Kasumi-1 (cell line): ENCODE measurements around the gene TMEM259.

Experiments used
- DNase-seq, 2 experiments: peaks; one replicate each; lab custom pipeline; 2025; lab: John Stamatoyannopoulos, UW

The TMEM259 gene

GRCh38 chr19:1055886-1056620 is 35.1 kb upstream of the TMEM259 start:
- no peak for DNase-seq

- DNase-seq: no peak
Measured at GRCh38 chr19:1055028-1055425, 34.1 kb upstream of the TMEM259 start.

DNA sequence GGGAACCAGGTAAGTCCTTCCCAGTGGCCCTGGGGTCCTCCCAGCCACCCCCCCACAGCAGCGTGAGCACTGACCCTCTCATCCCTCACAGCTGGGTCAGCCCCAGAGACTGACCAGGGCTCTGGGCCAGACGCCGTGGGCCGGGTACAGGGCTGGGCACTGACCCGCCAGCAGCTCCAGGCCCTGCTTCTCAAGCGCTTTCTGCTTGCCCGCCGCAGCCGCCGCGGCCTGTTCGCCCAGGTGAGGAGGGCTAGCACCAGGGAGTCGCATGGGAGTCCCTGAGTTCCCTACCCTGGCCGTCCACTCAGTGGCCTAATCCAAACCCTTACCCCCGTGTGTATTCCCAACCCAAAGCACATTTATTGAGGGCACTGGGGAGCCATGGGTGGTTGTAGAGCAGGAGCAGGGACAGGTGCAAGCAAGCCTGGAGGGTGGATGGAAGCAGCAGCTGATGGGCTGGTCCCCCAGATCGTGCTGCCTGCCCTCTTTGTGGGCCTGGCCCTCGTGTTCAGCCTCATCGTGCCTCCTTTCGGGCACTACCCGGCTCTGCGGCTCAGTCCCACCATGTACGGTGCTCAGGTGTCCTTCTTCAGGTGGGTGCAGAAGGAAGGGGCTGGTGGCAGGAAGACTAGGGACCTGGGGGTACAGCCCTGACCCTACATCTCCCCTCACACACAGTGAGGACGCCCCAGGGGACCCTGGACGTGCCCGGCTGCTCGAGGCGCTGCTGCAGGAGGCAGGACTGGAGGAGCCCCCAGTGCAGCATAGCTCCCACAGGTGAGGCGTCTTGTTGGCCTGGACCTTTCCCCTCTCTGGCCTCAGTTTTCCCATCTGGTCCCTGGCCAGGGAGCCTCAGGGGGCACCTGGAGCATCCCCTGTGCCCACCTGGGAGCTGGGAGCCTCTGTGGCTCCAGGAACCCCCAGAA is 33.4 kb upstream of the TMEM259 start:
- DNase-seq: no peak

DNA sequence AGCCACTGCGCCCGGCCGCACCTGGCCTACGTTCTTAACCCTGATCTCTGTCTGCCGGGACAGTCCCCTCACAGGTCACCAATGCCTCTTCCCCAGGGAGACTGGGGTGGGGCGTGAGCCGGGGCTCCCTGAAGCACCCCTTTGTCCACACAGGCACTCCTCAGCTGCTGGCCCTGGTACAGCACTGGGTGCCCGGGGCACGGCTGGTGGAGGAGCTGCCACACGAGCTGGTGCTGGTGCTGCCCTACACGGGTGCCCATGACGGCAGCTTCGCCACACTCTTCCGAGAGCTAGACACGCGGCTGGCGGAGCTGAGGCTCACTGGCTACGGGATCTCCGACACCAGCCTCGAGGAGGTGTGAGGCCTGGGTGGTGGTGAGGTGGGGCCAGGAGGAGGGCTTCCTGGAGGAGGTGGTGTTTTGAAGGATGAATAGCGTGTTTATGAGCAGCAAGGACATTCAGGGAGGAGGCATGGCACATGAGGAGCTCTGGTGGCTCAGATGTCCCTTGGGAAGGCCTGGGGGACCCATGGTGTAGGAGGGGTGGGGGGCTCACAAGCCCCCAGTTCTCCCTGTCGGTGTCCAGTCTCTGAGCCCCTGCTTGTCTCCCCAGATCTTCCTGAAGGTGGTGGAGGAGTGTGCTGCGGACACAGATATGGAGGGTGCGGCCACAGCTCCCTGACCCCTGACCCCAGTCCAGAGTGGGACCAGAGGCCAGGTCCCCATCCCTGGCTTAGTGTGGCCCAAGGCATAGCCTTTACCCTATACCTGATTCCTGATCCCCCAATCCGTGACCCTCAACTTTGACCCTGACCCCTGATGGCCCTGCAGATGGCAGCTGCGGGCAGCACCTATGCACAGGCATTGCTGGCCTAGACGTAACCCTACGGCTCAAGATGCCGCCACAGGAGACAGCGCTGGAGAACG is 32.5 kb upstream of the TMEM259 start:
- no peak for DNase-seq

- no peak for DNase-seq
Measured at GRCh38 chr19:1052349-1052975, 31.5 kb upstream of the TMEM259 start.

GRCh38 chr19:1051791-1052190 is 30.9 kb upstream of the TMEM259 start:
- no peak for DNase-seq

- DNase-seq: no peak
Measured at GRCh38 chr19:1050989-1051788, 30.3 kb upstream of the TMEM259 start.

DNA sequence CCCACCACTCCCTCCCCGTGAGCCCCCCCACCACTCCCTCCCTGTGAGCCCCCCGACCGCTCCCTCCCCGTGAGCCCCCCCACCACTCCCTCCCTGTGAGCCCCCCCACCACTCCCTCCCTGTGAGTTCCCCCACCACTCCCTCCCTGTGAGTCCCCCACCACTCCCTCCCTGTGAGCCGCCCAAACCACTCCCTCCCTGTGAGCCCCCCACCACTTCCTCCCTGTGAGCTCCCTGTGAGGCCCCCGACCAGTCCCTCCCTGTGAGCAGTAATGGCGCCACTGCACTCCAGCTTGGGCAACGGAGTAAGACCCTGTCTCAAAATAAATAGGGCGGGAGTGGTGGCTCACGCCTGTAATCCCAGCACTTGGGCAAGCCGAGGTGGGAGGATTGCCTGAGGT is 28.9 kb upstream of the TMEM259 start:
- no peak for DNase-seq

DNA sequence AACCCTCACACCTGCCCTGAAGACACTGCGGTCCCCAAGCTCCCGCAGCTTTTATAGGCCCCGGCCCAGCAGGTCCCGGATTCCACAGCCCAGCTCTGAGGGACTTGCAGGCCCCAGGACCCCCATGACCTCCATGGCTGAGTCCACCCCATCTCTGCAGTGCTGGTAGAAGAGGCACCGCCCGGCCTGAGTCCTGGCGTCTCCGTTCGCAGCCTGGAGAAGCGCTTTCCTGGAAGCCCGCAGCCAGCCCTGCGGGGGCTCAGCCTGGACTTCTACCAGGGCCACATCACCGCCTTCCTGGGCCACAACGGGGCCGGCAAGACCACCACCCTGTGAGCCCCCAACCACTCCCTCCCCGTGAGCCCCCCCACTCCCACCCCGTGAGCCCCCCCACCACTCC is 28.2 kb upstream of the TMEM259 start:
- no peak for DNase-seq

DNA sequence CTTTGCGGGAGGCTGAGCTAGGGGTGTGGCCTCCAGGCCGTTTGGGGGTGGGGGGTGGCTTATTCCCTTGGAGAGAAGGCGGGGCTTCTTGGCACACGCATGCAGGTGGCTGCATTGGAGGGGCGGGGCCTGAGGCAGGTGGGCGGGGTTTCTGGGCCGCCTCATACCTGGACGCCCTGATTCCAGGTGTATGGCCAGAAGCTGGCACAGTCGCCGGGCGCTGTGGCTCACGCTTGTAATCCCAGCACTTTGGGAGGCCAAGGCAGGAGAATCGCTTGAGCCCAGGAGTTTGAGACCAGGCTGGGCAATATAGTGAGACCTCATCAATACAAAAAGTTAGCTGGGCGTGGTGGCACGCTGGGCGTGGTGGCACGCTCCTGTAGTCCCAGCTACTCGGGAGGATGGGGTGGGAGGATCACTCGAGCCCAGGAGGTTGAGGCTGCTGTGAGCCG is 26.8 kb upstream of the TMEM259 start:
- DNase-seq: no peak

- peak; percentile 22 to 58 for DNase-seq
Measured at GRCh38 chr19:1046836-1047695, 26.1 kb upstream of the TMEM259 start.

DNA sequence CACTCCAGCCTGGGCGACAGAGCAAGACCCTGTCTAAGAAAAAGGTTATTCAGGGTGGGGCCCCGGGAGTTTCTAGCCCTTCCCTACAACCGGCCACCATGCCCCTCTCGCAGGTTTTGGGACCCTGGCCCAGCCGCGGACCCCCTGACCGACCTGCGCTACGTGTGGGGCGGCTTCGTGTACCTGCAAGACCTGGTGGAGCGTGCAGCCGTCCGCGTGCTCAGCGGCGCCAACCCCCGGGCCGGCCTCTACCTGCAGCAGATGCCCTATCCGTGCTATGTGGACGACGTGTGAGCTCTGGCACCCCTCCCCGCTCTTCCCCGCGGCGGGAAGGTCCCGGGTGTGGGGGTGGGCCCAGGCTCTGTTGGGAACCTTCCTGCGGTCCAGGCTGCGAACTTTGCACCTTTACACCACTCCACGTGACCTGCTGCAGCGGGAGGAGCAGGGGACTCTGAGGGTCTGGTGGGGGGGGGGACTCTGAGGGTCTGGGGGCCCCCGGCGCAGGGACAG is 25.2 kb upstream of the TMEM259 start:
- DNase-seq: no peak

DNA sequence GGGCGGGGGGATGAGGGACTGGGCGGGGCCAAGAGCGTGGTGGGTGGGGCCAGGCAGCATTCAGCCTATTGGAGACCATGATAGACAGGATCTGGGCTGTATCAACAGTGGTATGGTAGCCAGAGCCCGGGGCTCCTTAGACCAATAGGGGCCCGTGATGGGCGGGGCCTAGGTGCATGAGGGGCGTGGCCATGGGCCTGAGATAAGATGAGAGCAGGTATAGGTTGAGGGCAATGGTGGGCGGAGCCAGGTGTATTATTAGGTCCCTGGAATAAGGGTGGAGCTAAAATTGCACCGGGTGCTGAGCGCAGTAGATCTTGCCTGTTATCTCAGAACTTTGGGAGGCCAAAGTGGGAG is 24.3 kb upstream of the TMEM259 start:
- DNase-seq: peak; percentile 74 to 76

GRCh38 chr19:1042689-1043511 is 22.0 kb upstream of the TMEM259 start:
- DNase-seq: no peak

DNA sequence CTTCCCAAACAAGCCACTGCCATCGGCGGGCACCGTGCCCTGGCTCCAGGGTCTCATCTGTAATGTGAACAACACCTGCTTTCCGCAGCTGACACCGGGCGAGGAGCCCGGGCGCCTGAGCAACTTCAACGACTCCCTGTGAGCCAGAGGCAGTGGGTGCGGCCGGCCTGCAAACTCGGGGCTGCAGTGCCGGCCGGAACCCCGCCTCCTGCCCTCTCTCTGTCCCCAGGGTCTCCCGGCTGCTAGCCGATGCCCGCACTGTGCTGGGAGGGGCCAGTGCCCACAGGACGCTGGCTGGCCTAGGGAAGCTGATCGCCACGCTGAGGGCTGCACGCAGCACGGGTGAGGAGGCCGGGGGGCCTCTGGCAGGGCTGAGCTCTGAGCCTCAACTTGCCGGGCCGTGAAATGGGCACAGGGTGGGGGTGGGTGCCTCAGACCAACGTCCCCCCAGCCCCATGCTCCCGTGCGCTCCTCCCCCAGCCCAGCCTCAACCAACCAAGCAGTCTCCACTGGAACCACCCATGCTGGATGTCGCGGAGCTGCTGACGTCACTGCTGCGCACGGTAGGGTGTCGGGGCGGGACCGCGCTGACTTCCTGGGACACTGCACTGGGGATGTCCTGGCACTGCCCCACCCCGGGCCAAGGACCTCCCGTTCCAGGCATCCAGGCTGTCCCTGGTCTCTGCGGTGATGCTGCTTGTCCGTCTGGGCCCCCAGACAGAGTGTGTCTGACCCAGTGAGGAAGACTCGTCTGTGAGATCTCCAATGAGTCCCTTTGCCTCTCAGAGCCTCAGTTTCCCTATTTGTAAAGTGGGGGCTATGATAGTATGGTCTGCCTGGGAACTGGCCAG is 21.1 kb upstream of the TMEM259 start:
- DNase-seq: peak; percentile 48 to 49

DNA sequence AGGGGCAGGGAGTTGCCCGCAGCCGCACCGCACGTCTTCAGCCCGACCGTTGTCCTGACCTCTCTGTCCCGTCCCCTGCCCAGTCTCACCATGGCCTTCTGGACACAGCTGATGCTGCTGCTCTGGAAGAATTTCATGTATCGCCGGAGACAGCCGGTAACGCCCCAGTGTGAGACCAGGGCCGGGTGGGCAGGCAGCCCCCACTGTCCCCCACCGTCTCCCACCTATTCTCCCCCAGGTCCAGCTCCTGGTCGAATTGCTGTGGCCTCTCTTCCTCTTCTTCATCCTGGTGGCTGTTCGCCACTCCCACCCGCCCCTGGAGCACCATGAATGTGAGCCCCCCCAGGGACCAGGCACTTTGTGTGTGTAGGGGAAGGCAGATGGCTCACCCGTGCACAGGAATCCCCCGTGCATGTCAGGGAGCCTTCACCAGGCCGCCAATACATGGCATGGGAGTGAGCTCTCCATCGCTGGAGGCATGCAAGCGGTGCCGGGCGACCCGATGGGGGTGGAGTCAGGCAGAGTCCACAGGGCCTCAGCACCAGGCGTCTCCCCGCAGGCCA is 20.4 kb upstream of the TMEM259 start:
- no peak for DNase-seq
